ENCODE data around the gene SLC9A6.
"Not testable (repeated sequence)": the region's sequence is repeated elsewhere in the genome, so short reads cannot be mapped to it uniquely, and the experiment has no call there.

The SLC9A6 gene

DNA sequence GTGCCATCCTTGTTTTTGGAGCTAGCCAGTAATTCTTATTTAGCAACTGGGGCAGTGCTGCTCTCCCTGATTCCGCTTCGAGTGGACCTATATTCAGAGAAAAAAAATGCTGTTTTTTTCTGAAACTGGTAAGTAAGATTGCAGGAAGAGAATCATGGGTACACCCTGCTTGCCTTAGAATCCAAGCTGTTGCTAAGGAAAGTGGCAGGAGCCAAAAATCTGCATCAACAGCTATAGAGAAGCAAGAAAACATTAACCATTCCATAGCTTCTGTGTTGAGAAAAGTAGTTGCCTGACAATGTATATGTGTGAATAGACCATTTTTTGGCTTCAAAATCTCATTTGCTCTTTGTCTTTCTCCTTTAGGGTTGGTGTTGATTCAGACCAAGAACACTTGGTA is 44.5 kb downstream of the SLC9A6 start:
- DNase-seq (ENCODE audit: low read depth) = no peak

DNA sequence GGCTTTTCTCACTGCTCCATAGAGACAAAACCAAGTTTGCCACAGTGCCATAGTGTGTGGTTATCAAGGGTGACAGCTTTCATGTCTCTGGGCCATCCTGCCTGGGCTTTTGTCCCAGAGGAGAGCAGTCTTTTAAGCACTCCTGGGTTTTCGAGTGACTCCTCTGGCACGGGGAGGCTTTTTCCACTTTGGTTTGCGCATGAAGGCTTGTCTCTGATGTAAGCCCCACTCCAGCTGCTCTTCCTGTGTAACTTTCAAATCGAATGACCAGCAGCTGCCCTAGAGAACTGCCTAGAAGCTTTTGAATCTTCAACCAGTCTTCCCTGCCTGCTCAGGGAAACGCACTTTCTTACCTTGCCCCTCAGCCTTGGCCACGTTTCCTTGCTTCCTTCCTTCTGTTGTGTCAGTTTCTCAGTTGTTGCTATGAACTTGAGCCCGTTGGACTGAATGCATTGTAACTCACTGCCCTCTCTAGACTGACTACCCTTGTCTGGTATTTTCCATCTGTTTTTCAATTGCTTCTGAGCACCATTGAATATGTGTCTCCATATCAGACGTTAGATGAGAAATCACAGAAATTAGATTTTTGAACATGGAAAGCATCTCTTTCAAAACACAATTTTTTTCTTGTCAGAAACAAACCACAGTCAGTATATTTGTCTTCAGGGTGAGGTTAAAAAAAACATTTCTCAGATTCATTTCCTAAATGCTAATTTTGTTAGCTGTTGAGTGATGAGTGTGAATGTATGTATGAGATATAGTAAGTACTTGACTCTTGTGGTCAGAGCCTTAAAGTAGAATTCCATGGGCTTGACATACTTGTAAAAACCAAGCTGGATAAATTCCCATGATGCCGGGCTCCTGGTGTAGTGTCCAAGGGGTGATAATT is 45.3 kb downstream of the SLC9A6 start:
- DNase-seq (ENCODE audit: low read depth) = peak; percentile 88

DNA sequence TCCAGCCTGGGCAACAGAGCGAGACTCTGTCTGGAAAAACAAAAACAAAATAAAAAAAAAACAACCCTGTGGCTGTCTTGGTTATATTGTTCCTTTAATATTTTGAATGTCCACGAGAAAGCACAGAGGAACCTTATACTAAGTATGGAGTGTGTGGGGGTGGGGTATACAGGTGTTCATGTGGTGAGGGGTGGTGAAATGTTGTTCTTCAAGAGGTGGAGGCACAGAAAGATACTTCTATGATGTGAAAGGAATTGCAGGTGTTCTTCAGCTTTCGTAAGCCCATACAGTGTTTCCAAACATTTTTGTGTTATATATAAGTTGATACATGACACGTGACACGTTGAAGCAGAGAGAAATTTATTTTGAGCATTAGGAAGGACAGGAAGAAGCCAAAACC is 46.4 kb downstream of the SLC9A6 start:
- no peak for DNase-seq (ENCODE audit: low read depth)

DNA sequence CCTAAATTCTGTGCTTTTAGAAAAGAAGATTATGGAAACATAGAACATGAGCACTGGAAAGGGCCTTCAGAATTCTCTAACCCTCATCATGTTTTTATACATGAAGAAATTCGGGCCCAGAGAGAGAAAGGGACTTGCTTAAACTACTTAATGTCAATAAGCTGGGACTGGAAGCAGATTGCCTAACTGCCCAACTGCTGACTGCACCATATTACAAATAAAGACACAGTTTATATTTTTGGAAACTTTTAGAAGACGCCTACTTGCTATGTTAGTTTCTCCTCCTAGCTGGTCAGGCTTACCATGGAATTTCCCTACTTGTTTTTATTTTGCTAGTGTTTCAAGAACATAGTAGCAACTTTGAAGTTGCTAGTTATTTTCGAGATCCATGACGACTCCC is 47.1 kb downstream of the SLC9A6 start:
- DNase-seq (ENCODE audit: low read depth) = no peak

DNA sequence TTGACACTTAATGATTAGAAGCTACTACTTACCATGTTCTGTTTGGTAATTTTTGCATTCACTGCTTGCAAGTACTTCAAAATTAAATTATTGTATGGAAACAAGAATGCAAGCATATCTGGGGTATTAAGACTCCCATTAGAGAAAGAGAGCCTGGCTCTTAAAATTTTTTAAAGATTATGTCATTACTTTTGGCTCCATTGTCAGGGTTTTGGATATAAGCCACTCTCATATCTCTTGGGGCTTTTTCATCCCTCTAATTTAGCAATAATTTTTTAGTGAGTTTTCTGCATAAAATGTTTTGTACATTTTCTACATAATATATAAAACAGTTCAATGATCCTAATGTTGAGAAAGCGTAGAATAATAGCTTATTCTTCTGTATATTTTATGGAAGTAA is 49.4 kb downstream of the SLC9A6 start:
- peak; percentile 24 for DNase-seq (ENCODE audit: low read depth)

DNA sequence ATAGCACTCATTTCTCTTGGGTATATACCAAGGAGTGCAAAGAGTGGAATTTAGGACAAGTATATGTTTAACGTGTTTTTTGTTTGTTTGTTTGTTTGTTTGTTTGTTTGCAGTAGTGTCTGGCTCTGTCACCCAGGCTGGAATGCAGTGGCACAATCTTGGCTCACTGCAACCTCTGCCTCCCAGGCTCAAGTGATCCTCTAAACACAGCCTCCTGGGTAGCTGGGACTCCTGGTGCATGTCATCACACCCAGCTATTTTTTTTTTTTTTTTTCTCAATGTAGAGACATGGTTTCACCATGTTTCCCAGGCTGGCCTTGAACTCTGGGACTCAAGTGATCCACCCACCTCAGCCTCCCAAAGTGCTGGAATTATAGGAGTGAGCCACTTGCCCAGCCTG is 50.4 kb downstream of the SLC9A6 start:
- DNase-seq (ENCODE audit: low read depth) = no peak

DNA sequence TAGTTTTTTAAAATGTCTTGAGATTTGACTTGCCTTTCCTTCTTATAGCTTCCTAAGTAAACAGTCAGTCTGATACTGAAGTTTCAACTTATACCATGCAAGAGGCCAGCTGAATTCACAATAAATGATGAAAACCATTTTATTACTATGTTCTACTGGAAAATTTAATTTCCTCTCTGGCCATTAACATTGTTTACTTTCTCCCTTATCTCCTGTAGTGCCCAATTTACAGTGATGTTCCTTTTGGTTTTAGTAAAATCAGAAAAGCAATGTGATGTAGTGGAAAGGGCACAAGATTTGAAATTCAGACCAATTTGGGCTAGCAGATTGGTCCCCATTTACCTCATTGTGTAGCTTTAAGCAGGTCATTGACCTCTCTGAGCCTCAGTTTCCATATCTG is 54.2 kb downstream of the SLC9A6 start:
- no peak for DNase-seq (ENCODE audit: low read depth)

DNA sequence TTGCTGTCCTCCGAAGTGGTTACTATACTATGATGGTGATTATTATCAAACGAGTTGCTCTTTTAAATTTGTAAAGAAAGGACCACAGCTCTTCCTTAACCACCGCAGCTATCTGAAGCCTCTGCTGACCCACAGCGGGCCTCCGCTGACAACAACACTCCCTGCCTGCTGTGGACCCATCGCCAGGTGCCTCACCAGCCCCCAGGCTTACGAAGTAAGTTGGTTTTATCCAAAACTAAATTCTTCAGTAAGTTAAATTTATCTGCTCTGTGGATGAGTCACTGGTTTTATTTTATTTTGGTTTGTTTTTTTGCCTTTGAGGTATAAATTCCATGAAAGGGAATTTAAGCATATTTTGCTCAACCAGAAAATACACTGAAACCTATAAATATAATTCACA is 54.7 kb downstream of the SLC9A6 start:
- DNase-seq (ENCODE audit: low read depth) = peak; percentile 54

DNA sequence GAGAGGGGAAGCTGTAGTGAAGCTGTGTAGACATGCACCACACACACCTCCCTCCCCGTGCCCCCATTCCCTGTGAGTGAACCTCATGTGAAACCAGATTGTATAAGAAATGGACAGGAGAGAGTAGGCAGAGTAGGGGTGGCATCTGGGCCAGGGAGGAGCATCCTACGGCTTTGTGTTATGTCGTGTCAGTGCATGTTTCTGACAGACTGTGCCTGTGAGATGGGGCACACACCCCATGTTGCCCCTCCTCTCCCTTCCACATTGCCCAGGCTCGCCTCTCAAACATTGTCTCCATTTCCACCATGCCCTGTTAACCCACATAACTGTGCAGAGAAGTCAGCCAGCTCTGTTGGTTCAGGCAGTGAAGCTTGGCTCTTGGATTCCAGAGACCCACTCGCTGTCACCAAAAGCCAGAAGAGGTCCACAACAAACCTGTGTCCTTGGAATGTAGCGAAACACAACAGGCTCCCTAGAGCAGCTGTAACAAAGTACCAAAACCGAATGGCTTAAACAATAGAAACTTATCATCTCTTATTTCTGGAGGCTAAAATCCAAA is 56.1 kb downstream of the SLC9A6 start:
- DNase-seq (ENCODE audit: low read depth) = no peak

DNA sequence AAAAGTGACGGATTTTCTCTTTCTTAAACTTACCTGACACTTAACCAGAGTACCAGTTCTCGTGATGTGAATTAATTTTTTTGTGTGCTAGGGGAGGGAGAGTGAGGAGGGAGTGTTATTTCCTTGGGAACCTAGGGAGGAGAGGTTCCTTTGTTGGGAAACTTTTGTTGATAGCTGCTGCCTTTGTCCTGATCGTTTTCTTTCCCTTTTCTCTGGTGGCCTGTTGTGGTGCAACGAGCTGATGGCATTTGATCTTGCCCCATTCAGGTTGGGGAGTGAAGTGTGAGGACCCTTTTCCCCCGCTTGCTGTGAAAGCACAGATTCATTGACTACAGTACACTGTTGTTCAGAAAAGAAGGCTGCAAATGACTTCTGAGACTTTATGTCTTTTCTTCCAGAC is 59.8 kb downstream of the SLC9A6 start:
- no peak for DNase-seq (ENCODE audit: low read depth)

DNA sequence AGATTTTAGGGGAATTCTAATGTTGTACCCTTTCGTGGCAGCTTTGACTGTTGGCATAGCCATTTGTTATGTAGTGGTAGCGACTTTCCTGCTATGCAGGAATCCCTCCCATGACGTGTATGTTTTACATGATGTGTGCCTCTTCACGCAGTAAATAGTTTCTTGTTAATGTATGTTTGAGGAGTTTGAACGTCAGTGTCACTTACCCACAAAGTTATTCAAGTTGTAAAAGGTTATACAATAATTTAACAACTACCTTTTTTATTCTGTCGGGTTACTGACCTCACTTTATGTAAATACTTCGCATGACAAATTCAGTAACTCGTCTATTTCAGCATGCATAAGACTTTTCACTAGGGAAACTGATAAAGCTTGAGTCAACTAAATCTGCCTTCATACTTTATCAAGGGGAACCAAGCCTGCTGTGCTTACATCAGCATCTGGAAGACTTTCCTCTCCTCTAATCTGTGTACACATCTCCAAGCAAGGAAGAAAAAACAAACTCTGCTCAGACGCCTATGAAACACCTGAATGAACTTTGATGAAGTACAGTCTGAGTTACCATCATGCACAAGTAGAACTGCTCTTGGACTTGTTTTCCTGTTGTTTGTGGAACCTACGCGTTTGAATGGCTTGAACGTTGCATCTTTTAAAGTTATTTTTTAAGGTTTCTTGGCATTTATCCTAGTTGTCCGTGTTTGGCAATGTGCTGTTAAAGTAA is 61.2 kb downstream of the SLC9A6 start:
- DNase-seq (ENCODE audit: low read depth) = no peak

DNA sequence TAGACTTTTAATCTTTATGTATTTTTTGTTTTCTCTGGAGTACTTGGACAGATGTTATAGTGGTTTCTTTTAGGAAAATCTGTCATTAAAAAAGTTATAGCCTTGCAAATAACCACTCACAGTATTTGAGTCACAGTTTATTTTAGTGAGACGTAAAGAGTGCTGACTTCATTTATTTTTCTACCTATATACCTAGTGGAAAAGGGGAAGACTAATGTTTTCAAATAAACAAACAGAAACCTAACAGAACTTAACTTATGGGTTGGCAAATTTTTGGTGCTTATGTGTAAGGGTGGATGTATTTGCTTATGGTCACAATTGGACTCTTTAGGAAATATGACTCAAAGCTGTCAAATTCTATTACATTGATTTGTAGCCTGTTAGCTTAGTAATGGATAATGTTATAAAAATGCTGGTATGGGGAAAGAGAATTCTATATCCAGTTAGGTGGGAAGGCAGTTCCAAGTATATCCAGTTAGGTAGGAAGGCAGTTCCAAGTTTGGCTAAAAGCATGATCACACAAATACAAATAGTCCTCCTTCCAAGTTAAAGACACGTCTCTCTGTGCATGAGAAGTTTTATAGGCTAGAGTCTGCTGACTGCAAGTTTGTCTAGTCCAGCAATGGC is 61.9 kb downstream of the SLC9A6 start:
- DNase-seq (ENCODE audit: low read depth) = peak; percentile 76

DNA sequence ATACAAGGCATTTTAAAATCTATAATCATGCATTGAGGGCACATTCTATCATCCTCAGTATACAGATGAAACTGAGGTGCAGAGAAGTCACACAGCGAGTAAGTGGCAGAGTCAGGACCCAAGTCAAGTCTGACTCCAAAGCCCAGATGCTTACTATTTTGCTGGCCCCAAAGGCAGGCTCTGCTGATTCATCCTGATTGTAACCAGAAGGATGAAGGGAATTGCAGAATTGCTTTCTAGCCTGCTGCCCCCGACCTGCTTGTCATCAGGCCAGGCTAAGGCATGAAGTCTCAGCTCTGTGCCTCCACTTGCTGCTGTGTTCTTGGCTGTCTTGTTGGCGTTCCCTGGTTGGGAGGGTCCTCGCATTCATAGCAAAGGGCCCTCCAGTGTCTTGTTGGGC is 62.7 kb downstream of the SLC9A6 start:
- peak; percentile 70 for DNase-seq (ENCODE audit: low read depth)

DNA sequence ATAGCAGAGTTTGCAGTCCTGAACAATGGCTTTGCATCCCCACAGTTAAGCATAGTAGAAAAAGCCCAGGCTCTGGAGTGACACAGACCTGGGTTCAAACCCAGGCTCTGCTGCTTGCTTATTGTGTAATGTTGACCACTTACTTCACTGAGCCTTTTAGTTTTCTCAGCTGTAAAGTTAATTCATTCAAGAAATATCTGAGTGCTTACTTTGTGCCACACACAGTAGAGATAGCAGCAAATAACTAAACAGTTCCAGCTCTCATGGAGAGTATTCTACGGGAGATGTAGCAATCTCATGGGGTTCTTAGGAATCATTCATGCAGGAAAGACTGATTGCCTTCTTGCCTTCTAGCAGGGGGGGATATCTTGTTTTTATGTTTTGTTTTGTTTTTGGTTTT is 63.2 kb downstream of the SLC9A6 start:
- DNase-seq (ENCODE audit: low read depth) = peak; percentile 33

DNA sequence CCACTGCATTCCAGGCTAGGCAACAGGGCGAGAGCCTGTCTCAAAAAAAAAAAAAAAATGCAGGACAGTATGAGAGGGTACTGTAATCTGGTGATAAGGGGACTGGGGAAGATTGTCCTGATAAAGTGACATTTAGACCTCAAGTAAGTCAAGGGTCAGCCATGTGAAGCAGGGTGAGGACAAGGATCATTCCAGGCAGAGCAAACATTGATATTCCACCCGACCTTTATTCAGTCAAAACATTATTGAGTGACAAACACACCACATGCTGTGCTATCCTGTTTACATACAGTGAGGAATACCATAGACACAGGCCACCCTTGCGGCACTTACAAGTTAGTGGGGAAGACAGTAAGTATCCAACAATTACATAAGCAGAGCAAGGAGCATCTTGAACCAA is 64.4 kb downstream of the SLC9A6 start:
- DNase-seq (ENCODE audit: low read depth) = no peak

DNA sequence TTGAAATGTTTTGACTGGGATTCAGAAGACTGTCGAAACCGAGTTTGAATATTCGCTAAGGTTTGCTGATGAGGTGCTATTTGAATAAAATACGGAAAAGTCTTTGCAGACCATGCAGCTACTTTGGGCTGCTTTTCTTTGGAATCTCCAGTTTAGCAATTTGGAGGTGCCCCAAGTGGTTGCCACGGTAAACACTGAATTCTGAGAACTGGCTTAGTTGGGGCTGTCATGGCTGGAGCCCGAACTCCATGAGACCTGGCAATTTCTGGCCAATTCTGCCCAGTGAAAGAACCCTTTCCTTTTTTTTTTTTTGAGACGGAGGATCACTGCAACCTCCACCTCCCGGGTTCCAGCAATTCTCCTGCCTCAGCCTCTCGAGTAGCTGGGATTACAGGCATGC is 65.6 kb downstream of the SLC9A6 start:
- not testable (repeated sequence) for DNase-seq (ENCODE audit: low read depth)

DNA sequence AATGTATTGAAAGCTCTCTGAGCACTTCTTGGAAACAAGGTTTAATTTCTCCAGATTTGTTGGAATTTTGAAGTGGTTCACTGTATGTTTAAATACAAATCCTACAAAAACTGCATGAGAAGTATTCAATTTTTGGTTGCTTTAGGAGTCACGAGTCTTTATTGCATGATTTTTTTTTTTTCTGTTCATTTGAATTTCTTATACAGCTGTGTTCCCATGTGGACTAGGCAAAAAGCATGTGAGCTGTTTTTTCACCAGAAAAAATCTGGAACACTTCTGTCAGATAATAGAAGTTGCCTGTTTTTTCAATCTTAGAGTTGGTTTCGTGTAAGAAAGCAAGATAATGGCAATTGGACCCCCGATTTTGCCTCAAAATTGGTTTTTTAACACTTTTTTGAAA is 66.4 kb downstream of the SLC9A6 start:
- no peak for DNase-seq (ENCODE audit: low read depth)

DNA sequence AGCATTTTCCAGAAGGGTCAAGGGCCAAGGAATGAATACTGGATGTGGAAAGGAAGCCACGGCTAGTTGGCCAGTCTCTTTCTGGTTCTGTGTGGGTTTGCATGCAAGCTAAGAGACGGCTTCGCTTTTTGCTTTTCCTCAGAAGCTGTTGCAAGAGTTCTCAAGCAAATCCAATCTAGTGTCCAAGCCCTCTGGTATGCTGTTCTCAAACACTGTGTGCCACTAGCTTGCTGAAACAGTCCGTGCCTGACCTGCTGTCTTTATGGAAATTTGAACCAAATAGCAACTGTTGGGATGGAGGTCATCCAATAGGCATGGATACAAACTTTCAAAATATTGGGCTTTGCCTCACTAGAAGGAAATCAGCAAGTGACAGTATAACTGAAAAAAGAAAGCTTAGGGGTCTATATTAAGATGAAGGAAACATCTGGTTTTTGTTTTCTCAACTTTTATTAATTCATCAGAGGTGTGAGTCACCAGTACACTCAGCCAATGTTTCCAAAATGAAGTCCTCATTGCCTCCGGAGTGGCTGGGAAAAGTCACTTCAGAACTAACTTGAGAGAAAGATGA is 70.5 kb downstream of the SLC9A6 start:
- peak; percentile 90 for DNase-seq (ENCODE audit: low read depth)

DNA sequence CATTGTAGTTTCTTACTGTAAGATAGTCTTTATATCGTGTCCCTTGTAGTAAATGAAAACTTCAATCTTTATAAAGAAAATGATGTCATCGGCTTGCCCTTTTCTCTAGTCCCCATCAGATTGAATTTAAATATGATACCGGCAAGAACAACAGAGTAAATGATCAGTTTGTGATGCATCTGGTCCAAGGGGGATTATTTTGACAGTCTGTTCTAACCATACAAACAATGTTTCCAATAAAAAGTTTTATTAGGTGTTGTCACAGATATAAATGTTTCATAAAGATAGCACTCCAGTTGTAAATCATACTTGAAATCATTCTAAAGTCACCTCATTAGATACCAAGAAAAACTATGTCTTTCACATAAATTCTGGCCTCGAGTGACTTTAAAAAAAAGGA is 72.3 kb downstream of the SLC9A6 start:
- DNase-seq (ENCODE audit: low read depth) = peak; percentile 57

DNA sequence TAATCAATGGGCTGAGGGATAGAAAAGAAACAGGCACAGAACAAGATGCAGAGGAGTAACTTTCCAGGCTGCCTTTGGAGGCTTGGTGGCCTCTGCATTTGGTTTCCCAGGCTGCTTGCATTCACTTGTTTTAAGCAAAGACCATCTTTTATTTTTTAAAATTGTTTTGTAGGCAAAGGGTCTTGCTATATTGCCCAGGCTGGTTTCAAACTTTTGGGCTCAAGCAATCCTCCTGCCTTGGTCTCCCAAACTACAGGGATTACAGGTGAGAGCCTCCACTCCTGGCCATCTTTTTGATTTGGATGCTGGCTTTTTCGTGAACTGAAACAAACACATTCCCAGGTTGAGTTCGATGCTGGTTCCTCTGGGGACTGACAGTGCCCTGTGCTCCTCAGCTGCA is 74.1 kb downstream of the SLC9A6 start:
- DNase-seq (ENCODE audit: low read depth) = no peak

DNA sequence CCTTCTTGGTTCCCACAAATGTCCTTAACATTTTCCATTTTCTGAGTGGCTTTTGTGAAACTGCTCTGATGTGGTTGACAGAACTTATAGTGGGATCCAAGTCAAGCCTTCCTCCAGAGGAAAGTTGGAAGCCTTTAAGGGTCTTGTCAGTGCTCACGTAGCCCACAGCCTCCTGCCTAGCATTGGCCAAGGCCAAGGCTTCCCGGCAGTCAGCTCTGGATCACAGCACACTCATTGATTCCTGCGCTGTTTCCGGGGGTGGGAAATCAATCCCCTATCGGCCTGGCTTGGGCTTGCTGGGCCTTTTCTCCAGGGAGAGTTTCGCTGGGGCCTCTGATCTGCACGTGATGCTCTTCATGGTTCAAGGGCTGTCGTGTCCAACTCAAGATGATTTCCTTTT is 76.1 kb downstream of the SLC9A6 start:
- no peak for DNase-seq (ENCODE audit: low read depth)

DNA sequence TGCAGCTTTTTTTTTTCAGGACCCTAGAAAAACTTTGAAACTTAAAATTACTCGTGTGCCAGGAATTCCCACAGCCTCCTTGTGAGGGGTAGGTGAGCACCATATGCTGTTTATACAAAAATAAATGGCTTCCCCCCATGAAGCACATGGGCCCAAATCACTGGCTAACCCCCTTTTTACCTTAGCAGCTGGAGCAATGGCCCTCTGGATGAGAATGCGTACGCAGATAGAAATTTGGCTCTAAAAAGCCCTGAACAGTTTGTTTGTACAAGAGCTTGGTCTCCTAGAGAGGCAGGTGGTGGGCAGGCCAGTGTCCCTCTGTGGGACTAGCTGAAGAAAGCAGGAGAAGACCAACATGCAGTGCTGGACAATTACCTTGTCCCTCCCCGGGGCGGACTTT is 76.5 kb downstream of the SLC9A6 start:
- DNase-seq (ENCODE audit: low read depth) = no peak
